GOT3 (cell line): ENCODE data around the gene MYH7B.

Experiments
- DNase-seq: peaks from one replicate; lab custom pipeline; 2025; ENCODE audit warnings: mixed read lengths; lab: John Stamatoyannopoulos, UW

The MYH7B gene

GRCh38 chr20:34992751-34993417 is 37.2 kb downstream of the MYH7B start:
- DNase-seq, result no peak

GRCh38 chr20:34993941-34994508 is 38.4 kb downstream of the MYH7B start:
- no peak for DNase-seq

- DNase-seq, result no peak
Observed at GRCh38 chr20:34994509-34995131, 39.0 kb downstream of the MYH7B start.

- no peak for DNase-seq
Observed at GRCh38 chr20:34995192-34995591, 39.5 kb downstream of the MYH7B start.

- DNase-seq, result no peak
Observed at GRCh38 chr20:34995696-34996095, 40.0 kb downstream of the MYH7B start.

- DNase-seq, result no peak
Observed at GRCh38 chr20:34996243-34997028, 40.8 kb downstream of the MYH7B start.

GRCh38 chr20:34997131-34997561 is 41.5 kb downstream of the MYH7B start:
- DNase-seq, result no peak

GRCh38 chr20:34997774-34998173 is 42.1 kb downstream of the MYH7B start:
- no peak for DNase-seq

GRCh38 chr20:34998331-34998950 is 42.8 kb downstream of the MYH7B start:
- DNase-seq, result no peak

- no peak for DNase-seq
Observed at GRCh38 chr20:34999021-34999451, 43.4 kb downstream of the MYH7B start.

- no peak for DNase-seq
Observed at GRCh38 chr20:34999782-35000181, 44.1 kb downstream of the MYH7B start.

GRCh38 chr20:35000311-35000921 is 44.7 kb downstream of the MYH7B start:
- no peak for DNase-seq

- DNase-seq, result no peak
Observed at GRCh38 chr20:35000922-35001595, 45.4 kb downstream of the MYH7B start.

GRCh38 chr20:35001596-35002362 is 46.1 kb downstream of the MYH7B start:
- no peak for DNase-seq

- DNase-seq, result no peak
Observed at GRCh38 chr20:35002426-35003210, 47.0 kb downstream of the MYH7B start.

- no peak for DNase-seq
Observed at GRCh38 chr20:35003211-35004031, 47.8 kb downstream of the MYH7B start.

GRCh38 chr20:35004051-35004725 is 48.5 kb downstream of the MYH7B start:
- no peak for DNase-seq
